ENCODE results near the gene CADM3.

GRCh38 chr1:159229896-159230295 lies 58.5 kb downstream of the CADM3 start:
- TF ChIP-seq CTCF (IDR thresholded peaks at IDR 0.05) (no peak), POLR2A (IDR thresholded peaks at IDR 0.05) (no peak)
